HFFc6 (cell line): ENCODE data around the gene PXN. TPM values are rescaled to one million over a fixed set of nuclear protein-coding genes. Genes with fewer than 3 reads are reported as not detected.
"Not testable (repeated sequence)": the region's sequence is repeated elsewhere in the genome, so short reads cannot be mapped to it uniquely, and the experiment has no call there.

ENCODE experiments used
- DNase-seq: peaks from one replicate; pipeline ENCODE4 v3.0.0-alpha.2; 2018
- H3K27ac Mint-ChIP-seq: 2 replicates; pipeline ENCODE4 v1.8.0; 2020; ENCODE audit warnings: mild to moderate bottlenecking, mixed read lengths
- H3K27me3 Mint-ChIP-seq: 2 replicates; pipeline ENCODE4 v1.8.0; 2021; ENCODE audit warnings: mild to moderate bottlenecking, moderate library complexity, mixed read lengths; ENCODE audit not compliant: insufficient read depth
- H3K36me3 Mint-ChIP-seq: 2 replicates; pipeline ENCODE4 v1.8.0; 2021; ENCODE audit warnings: low read depth, mixed read lengths
- H3K4me1 Mint-ChIP-seq: 2 replicates; pipeline ENCODE4 v1.8.0; 2020; ENCODE audit warnings: low read depth, mixed read lengths
- H3K4me3 Mint-ChIP-seq: 2 replicates; pipeline ENCODE4 v1.8.0; 2020; ENCODE audit warnings: mild to moderate bottlenecking, moderate library complexity, mixed read lengths
- H3K9me3 Mint-ChIP-seq: 2 replicates; pipeline ENCODE4 v1.8.0; 2020; ENCODE audit warnings: mild to moderate bottlenecking, mixed read lengths
- CTCF ChIP-seq: fragments of 200-600 bp; sonication (generic); IDR thresholded peaks from 2 replicates; pipeline ENCODE4 v1.5.0; 2021; ENCODE audit warnings: antibody characterized with exemption, mild to moderate bottlenecking
- total RNA-seq, 6 experiments: library from RNA; stranded (reverse); fragmentation: NEBNext Ultra II Directional; extraction: Animal tissue kit (Norgen Biotek cat#: 25700); gene quantifications; 2 replicates in 1 of 6; 3 replicates in 5 of 6; pipeline ENCODE4 v1.2.3, GENCODE V29; 2021

The PXN gene
- total RNA-seq, 6 experiments from 2014 or later = 219 to 290 (median 253) TPM

- no peaks in the 10 kb centered on the region; the same call in 1 of the 2 replicates for H3K27me3 Mint-ChIP-seq
- no peak for TF ChIP-seq CTCF
- H3K27ac Mint-ChIP-seq = peak overlapping the region; percentile 60
- H3K4me1 Mint-ChIP-seq = peaks cover 91% of the 10 kb centered on the region
- H3K9me3 Mint-ChIP-seq = no peaks in the 10 kb centered on the region
- H3K4me3 Mint-ChIP-seq = peak overlapping the region; percentile 14; the same call in 1 of the 2 replicates
- peaks cover 55% of the 10 kb centered on the region for H3K36me3 Mint-ChIP-seq
- no peak for DNase-seq
These were observed 13.2 kb downstream of the PXN start for GRCh38 chr12:120252071-120252906.

- H3K9me3 Mint-ChIP-seq, DNase-seq, H3K27me3 Mint-ChIP-seq: not testable (repeated sequence)
- Mint-ChIP-seq H3K4me3 (0 out of 2 replicates have a peak overlapping the region, but pooled peaks have one; percentile 14), H3K36me3 (peaks cover 55% of the 10 kb centered on the region), H3K27ac (peak overlapping the region; percentile 60), H3K4me1 (peaks cover 90% of the 10 kb centered on the region)
These were observed 14.0 kb downstream of the PXN start for GRCh38 chr12:120251364-120252070.

- H3K4me1 Mint-ChIP-seq = peaks cover 88% of the 10 kb centered on the region
- no peak for TF ChIP-seq CTCF
These were observed 15.4 kb downstream of the PXN start for GRCh38 chr12:120249875-120250795.

GRCh38 chr12:120249266-120249874 lies 16.2 kb downstream of the PXN start:
- peak overlapping the region; percentile 49 for H3K4me3 Mint-ChIP-seq

More at GRCh38 chr12:120249875-120250795, 15.4 kb downstream of the PXN start:
- Mint-ChIP-seq H3K27me3 (no peaks in the 10 kb centered on the region; the same call in 1 of the 2 replicates), H3K36me3 (peaks cover 51% of the 10 kb centered on the region), H3K9me3 (no peaks in the 10 kb centered on the region), H3K27ac (peak overlapping the region; percentile 95), H3K4me3 (peak overlapping the region; percentile 49)
- DNase-seq = no peak

GRCh38 chr12:120247621-120248030 lies 17.9 kb downstream of the PXN start:
- Mint-ChIP-seq H3K9me3 (no peaks in the 10 kb centered on the region), H3K27ac (peak overlapping the region; percentile 95), H3K4me1 (peaks cover 87% of the 10 kb centered on the region), H3K27me3 (peaks cover 2% of the 10 kb centered on the region; the same call in 1 of the 2 replicates), H3K36me3 (peaks cover 46% of the 10 kb centered on the region), H3K4me3 (peak overlapping the region; percentile 84)
- TF ChIP-seq CTCF = no peak
- DNase-seq = peak; percentile 83

More at GRCh38 chr12:120249266-120249874, 16.2 kb downstream of the PXN start:
- DNase-seq = no peak
- peaks cover 89% of the 10 kb centered on the region for H3K4me1 Mint-ChIP-seq
- TF ChIP-seq CTCF = no peak
- peaks cover 2% of the 10 kb centered on the region; the same call in 1 of the 2 replicates for H3K27me3 Mint-ChIP-seq
- H3K9me3 Mint-ChIP-seq = no peaks in the 10 kb centered on the region
- peaks cover 49% of the 10 kb centered on the region for H3K36me3 Mint-ChIP-seq
- peak overlapping the region; percentile 95 for H3K27ac Mint-ChIP-seq
